GM10248 (cell line): ENCODE data around the gene DCUN1D3.

Source experiments
- CTCF ChIA-PET: fragments of 300-600 bp; sonication (Branson Sonifier 250); formaldehyde crosslinking; extraction: SDS; loops from one replicate; lab custom pipeline; 2021; ENCODE audit warnings: antibody characterized with exemption; lab: Yijun Ruan, JAX
- POLR2A ChIA-PET: fragments of 350-650 bp; sonication (Branson Sonifier 250); formaldehyde crosslinking; extraction: SDS; loops from one replicate; lab custom pipeline; 2020; ENCODE audit warnings: antibody characterized with exemption; lab: Yijun Ruan, JAX
- DNase-seq: peaks from one replicate; pipeline ENCODE4 v3.0.0; 2012; ENCODE audit errors: extremely low spot score
- CTCF ChIP-seq: IDR thresholded peaks from 2 replicates; pipeline ENCODE4 v1.5.1; 2012; ENCODE audit warnings: mild to moderate bottlenecking, low read depth; ENCODE audit errors: extremely low read depth, missing control alignments, control extremely low read depth

DCUN1D3 gene

DNA sequence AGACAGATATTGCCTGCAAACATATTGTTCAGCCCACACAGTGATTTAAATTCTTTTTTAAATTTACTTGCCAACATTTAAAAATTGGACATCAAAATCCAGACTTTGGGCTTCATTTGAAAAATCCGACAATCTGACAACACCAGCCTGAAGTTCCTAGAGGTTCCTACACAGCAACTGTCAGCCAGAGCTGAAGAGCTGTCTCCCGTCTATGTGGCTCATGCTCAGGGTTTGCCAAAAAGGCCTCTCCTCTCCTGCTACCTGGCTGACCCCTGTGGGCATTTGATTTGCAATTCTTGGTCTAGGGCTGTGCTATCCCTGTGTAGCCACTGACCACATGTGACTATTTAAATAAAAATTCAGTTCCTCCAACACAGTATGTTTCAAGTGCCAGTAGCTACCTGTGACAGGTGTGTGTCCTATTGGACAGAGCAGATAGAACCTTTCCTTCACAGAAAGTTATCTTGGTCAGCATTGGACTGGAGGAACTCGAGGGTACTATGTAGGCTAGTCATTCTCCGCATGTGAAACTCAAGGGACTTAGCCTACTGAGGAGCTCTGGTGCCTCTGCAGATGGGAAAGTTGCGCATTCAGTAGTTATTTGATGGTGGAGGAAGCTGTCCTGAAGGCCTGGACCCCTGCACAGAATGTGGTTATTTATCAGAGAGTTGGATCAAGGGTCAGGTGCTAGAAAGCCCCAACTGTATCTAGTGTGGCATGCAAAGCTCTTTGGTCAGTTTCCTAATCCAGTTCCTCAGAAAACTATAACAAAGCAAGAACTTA lies 3.1 kb upstream of the DCUN1D3 start:
- CTCF ChIA-PET = interaction anchor here (1.0 to 2.1 kb wide), 2 partner anchors 53 to 97 kb away, joined by 4 to 14 read pairs; partner anchors contain the start of genes ERI2 and REXO5
- no peak for DNase-seq

DNA sequence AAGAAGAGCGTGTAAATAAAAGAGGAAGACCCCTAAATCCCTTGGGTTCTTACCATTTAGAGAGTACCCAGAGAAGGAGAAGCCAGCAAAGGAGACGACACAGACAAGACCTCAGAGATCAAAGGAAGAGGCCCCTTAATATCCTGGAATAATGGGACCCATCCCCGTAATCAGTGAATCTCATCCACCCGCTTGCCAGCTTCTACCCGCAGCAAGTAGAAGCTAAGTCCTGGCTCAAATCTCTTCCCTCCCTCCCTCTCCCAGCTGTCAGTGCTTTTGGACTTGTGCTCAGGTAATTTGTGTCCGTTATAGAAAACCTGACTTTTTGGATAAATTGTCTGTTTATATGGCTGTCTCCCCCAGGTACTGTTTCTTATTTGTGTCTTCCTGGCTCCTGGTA lies 2.3 kb upstream of the DCUN1D3 start:
- CTCF ChIA-PET = interaction anchor here (1.0 to 2.1 kb wide), 2 partner anchors 52 to 96 kb away, joined by 4 to 14 read pairs; partner anchors contain the start of genes ERI2 and REXO5
- TF ChIP-seq CTCF = no peak
- POLR2A ChIA-PET = interaction anchor here (1.0 kb wide), 1 partner anchor 37 kb away, joined by 3 read pairs; no protein-coding TSS in a partner anchor
- no peak for DNase-seq

More for the DNA sequence above, 3.1 kb upstream of the DCUN1D3 start:
- POLR2A ChIA-PET = interaction anchor here (1.0 kb wide), 1 partner anchor 38 kb away, joined by 3 read pairs; no protein-coding TSS in a partner anchor
- TF ChIP-seq CTCF = no peak

DNA sequence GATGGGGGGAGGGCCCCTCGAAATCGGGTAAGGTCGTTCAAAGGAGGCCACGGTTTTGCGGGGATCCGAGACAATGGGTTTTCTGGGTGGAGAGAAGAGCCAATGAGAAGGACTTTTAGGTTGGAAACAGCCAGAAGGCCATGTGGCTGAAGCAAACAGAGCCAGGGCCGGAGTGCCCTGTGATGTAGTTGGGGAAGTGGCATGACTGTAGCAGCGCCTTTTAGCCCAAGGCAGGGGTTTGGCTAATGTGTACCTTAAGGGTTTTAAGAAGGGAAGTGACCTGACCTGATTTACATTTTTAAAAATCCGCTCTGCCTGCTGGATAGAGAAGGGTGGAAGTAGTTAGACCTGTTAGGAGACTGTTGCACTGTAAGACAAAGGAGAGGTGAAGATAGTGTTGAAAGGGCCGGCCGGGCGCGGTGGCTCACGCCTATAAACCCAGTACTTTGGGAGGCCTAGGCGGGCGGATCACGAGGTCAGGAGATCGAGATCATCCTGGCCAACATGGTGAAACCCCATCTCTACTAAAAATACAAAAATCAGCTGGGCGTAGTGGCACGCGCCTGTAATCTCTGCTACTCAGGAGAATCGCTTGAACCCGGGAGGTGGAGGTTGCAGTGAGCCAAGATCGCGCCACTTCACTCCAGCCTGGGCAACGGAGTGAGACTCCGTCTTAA lies 1.4 kb upstream of the DCUN1D3 start:
- TF ChIP-seq CTCF = no peak
- ChIA-PET POLR2A (no interaction called here), CTCF (no interaction called here)
- peak; percentile 53 for DNase-seq

DNA sequence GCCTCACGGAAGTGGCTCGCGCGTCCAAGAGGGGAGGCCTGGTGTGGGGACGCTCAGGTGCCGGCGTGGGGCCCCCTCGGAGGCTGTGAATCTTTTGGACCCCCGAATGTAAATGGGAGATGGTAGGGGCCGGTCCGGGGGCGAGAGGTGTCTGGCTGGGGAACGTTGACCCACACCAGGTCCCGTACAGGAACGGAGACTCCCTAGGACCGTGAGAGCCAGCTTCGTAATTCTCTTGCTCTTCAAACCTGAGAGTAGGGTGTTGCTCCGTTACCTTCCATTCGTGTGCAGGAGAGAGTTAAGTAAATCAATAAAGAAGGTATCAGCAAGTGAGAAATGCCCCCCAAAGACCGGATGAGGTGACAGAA lies 894 bp upstream of the DCUN1D3 start:
- no peak for TF ChIP-seq CTCF
- no peak for DNase-seq
- CTCF ChIA-PET = no interaction called here
- POLR2A ChIA-PET = no interaction called here

DNA sequence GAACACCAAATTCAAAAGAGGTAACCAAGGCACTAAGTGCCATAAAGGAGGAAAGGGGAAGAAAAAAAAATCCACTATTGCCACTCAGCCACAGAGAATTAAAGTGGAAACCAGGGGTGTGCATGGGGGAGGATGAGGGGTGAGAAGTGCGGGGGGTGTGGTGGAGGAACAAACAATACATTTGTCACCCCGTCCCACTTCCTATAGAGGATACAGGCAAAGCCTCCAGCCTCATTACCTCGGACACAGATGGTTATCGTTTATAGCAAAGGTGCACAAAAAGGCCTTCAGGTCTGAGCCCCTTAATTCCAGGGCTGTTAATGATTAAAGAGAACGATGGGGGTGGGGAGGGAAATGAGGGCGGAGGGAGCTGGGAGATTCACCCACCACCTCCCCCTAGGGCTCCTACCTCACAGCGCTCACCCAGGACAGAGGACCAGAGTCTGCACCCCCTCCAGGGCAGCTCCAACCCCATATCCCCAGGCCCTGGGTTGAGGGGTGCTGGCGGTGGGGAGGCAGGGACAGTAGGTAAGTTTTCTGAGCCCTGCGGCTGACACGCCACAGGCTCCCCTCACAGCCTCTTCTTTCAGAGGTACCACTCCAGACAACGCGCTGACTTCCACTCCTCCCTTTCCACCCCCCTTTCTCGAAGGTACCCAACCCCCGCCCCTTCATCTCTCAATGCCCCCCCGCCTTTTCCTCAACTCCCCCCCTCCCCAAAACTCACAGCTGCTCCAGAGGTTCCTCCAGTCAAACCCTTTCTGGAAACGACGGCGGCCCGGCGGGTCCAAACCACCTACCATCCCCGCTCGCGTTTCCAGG lies 470 bp downstream of the DCUN1D3 start:
- no peak for TF ChIP-seq CTCF
- CTCF ChIA-PET = interaction anchor here (0.9 to 2.0 kb wide), 3 partner anchors 12 to 50 kb away, joined by 3 to 7 read pairs (median 4); no protein-coding TSS in a partner anchor
- POLR2A ChIA-PET = interaction anchor here (0.6 to 1.3 kb wide), 5 partner anchors 10 to 1430 kb away, joined by 3 to 6 read pairs (median 4); no protein-coding TSS in a partner anchor
- DNase-seq = peak; percentile 44
